ELR (cell line): ENCODE data around the gene TBX1.
"Not testable (repeated sequence)": the region's sequence is repeated elsewhere in the genome, so short reads cannot be mapped to it uniquely, and the experiment has no call there.

ENCODE experiments used
- DNase-seq: peaks from one replicate; pipeline ENCODE4 v3.0.0-alpha.2; 2015; ENCODE audit warnings: low read depth

The TBX1 gene

DNA sequence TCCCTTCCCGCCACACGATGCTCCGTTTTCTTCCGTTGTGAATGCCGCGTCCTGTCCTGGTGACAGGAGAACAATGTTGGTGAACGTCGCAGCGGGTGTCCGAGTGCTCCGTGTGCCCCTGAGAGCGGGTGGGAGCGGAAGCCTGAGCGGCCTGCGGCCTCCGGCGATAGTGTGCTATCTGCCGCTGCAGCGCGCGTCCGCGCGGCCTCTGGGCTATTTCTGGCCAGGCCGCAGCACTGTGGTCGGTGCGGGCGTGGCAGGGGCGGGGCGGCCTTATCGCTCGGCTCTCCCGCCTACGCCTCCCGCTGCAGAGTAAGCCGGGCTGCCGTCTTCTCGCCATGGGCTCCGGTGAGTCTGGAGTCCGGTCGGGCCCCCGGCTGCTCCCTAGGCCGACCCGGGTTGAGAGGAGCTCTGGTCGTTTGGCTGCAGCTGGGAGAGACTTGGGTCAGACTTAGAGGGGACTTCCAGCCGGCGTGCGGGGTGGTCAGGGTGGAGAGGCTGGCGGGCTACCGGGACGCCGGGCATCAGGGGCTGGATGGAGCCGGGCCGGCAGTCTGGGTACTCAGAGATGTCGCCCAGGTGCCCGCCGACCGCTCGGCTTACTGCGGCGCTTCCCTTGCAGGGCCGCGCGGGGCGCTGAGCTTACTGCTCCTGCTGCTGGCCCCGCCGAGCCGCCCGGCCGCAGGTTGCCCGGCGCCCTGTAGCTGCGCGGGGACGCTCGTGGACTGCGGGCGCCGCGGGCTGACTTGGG is 37.2 kb upstream of the TBX1 start, which contains the start of gene GP1BB:
TSS of gene GP1BB (plus strand) at position 308 of the 751 bp plus-strand sequence. CDS start at position 339, 31 bp downstream.
- no peak for DNase-seq

- no peak for DNase-seq
These were observed 36.4 kb upstream of the TBX1 start for GRCh38 chr22:19723983-19724827.

DNA sequence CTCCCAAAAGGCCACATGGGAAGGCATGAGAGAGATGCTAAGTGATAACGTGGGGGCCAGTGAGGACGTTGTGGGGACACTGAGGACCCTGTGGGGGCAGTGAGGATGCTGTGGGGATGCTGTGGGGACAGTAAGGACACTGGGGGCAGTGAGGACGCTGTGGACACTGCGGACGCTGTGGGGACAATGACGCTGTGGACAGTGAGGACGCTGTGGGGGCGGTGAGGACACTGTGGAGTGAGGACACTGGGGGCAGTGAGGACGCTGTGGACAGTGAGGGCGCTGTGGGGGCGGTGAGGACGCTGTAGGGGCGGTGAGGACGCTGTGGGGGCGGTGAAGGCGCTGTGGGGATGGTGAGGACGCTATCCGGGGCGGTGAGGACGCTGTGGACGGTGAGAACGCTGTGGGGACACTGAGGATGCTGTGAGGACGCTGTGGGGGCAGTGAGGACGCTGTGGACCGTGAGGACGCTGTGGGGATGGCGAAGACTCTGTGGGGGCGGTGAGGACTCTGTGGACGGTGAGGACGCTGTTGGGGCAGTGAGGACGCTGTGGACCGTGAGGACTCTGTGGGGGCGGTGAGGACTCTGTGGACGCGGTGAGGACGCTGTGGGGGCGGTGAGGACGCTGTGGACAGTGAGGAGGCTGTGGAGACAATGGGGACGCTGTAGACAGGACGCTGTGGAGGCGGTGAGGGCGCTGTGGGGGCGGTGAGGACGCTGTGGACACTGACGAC is 35.5 kb upstream of the TBX1 start:
- no peak for DNase-seq

DNA sequence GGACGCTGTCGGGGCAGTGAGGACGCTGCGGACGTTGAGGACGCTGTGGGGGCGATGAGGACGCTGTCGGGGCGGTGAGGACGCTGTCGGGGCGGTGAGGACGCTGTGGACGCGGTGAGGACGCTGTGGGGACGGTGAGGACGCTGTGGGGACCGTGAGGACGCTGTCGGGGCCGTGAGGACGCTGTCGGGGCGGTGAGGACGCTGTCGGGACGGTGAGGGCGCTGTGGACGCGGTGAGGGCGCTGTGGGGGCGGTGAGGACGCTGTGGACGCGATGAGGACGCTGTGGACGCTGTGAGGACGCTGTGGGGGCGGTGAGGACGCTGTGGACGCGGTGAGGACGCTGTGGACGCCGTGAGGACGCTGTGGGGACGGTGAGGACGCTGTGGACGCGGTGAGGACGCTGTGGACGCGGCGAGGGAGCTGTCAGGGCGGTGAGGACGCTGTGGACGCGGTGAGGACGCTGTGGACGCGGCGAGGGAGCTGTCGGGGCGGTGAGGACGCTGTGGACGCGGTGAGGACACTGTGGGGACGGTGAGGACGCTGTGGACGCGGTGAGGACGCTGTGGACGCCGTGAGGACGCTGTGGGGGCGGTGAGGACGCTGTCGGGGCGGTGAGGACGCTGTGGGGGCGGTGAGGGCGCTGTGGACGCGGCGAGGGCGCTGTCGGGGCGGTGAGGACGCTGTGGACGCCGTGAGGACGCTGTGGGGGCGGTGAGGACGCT is 34.4 kb upstream of the TBX1 start:
- not testable (repeated sequence) for DNase-seq

- no peak for DNase-seq
These were observed 33.0 kb upstream of the TBX1 start for GRCh38 chr22:19727310-19728150.

DNA sequence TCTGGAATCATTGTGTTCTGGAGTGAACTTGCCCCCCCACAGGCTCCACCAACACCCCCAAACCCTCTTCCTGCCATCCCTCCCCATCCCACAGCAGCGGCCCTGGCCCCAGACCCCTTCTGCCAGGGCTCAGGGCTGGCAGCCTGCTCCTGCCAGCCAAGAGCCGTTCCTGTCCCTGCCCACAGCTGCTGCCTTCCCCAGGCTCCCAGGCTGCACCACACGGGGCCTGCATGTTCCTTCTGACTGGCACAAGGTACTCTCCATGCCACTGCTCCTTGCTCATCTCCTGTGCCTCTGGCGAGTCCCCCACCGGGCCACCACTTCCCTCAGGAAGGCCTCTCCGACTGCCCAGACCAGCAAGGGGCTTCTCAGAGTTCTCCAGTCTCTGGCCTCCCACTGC is 32.3 kb upstream of the TBX1 start:
- DNase-seq = no peak

GRCh38 chr22:19728836-19729235 is 31.7 kb upstream of the TBX1 start:
- DNase-seq = no peak

- peak; percentile 23 for DNase-seq
These were observed 31.1 kb upstream of the TBX1 start for GRCh38 chr22:19729507-19729906.

DNA sequence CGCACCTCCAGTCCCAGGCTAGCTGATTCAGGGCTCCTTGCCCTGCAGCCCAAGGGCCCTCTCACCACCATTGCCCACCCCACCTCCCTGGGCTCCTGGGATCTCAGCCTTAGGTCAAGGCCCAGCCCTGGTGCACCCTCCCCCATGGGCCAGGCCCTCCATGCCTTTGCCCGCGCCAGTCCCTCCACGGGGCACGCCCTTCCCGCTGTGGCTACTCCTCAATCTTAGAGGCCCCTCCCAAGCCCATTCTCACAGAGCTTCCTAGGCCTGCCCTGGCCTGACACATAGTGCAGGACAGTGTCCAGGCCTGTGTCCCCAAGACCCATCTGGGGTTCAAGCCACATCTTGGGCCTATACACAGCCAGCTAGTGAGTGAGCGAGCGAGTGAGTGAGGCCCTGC is 30.4 kb upstream of the TBX1 start:
- DNase-seq = no peak

DNA sequence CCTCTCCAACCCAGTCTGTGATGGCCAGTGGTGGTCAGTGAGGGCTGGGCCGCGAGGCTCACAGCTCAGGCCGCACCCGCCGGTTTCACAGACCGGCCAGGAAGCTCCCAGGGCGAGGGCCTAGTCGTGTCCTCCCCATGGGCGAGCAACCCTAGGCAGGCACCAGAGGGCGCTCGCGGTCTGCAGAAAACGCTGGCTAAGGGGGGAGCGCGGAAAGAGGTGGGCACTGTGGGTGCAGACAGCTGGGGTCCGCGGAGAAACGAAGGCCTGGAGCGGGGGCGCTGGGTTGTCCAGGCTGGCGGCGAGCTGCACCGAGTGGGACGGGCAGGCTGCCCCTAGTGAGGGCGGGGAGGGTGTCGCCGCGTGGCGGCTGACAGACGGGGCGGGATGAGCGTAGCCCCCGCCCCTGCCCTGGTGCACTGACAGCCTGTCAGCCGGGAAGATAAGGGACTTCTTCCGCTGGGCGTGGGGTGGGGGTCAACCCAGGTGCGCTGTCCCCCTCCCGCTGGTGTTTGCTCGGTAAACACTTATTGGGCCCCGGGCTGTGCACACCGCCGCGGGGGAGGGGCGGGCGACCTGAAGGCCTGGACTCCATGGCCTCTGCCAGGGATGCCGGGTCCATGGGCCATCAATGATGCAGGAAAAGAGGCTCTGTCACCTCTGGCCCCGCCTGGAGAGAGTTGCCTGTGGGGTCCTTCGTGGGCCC is 29.8 kb upstream of the TBX1 start:
- peak; percentile 84 for DNase-seq

DNA sequence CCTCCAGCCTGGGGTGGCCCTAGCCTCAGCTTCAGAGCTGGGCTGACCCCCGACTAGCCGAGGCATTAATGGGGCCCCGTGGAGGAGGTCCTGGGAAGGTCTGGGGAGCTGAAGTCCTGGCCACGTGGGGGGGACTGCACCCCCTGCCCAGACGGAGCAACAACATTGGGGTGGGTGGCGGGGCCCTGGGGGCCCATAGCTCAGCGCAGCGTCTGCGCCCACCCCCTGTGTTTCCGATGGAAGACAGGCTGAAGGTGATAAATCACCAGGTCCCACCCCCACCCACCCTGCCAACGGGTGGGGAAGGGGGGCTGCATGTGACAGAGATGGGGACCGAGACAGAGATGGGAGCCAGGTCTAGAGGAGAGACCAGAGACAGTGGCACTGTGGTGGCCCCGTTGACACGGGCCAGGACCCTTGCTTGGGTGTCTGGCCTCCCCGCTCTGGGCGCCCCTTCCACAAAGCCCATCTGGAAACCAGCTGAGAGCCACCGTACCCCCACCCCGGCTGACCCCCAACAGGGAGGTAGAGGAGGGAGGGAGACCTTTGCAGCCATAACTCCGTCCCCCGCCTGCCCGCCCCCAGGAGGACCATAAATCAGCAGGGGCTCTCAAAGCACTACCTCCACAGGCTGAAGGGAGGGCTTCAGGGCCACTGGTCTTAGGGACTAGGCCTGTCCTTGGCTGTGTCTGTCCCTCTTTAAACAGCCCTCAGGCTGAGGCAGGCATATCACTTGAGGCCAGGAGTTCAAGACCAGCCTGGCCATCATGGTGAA is 29.0 kb upstream of the TBX1 start:
- no peak for DNase-seq

GRCh38 chr22:19732403-19733113 is 28.0 kb upstream of the TBX1 start:
- DNase-seq = no peak

GRCh38 chr22:19733755-19734154 is 26.8 kb upstream of the TBX1 start:
- DNase-seq = no peak

GRCh38 chr22:19734163-19734562 is 26.4 kb upstream of the TBX1 start:
- no peak for DNase-seq

- no peak for DNase-seq
These were observed 25.7 kb upstream of the TBX1 start for GRCh38 chr22:19734837-19735382.

DNA sequence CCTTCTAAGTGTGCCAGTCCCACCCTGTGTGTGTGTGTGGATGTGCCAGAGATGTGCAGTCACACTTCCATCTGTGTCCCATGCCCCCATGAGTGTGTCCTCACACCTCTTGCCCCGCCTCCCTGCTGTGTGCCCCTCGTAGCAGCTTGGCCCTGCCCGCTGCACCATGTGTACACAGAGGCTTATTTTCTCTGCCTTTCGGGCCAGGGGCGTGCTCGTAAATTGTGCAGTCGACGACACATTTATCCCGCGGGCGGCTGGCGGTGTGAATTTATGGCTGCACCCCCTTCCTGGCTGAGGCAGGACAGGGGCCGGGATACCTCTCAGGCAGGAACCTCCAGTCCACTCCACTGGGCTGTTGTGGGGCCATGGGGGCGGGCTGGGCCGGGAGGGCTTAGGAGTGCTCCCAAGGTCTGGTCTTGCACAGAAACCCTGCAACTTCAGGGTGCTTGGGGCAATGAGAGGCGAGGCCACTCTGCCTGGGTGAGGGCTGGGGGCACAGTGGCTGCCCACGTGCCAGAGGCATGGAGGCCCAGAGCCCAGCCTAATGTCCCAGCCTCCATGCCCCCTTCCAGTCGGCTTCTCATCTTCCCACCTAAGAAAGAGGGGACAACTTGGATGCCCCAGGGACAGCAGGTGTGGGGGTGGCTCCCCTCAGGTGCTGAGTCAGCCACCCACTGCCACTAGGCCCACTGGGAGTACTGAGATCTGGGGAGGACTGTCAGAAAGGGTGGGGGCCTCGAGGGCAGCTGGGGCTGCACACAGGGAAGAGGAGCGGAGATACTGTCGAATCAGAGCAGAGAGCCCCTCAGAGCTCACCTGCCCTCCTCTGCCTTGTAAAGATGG is 24.7 kb upstream of the TBX1 start:
- no peak for DNase-seq

GRCh38 chr22:19737846-19738663 is 22.5 kb upstream of the TBX1 start:
- no peak for DNase-seq
